HepG2 (cell line): ENCODE data around the gene SFI1. TPM values are rescaled to one million over a fixed set of nuclear protein-coding genes. Genes with fewer than 3 reads are reported as not detected.

ENCODE experiments used
- AKAP8 ChIP-seq: sonication (generic); formaldehyde crosslinking; IDR thresholded peaks from 2 replicates; pipeline ENCODE4 v1.5.1; 2020; ENCODE audit warnings: mild to moderate bottlenecking, missing genetic modification reagents
- ATF7 ChIP-seq, 2 experiments: fragments of 450-650 bp in 1 of 2; sonication (generic) in 1 of 2; formaldehyde crosslinking in 1 of 2; IDR thresholded peaks; 2 replicates each; pipeline versions ENCODE4 v1.4.0 to v1.6.1; 2016 to 2020; ENCODE audit warnings: antibody characterized with exemption in 1 of 2, mild to moderate bottlenecking in 1 of 2, missing genetic modification reagents in 1 of 2
- CAMTA2 ChIP-seq: sonication (generic); formaldehyde crosslinking; IDR thresholded peaks from 2 replicates; pipeline ENCODE4 v1.4.0; 2020; ENCODE audit warnings: mild to moderate bottlenecking, missing genetic modification reagents, borderline replicate concordance
- CENPBD1 ChIP-seq: sonication (generic); formaldehyde crosslinking; IDR thresholded peaks from 2 replicates; pipeline ENCODE4 v1.8.0; 2022; ENCODE audit warnings: missing genetic modification reagents, low read depth, mild to moderate bottlenecking, borderline replicate concordance
- FOXC1 ChIP-seq: sonication (generic); formaldehyde crosslinking; IDR thresholded peaks from 2 replicates; pipeline ENCODE4 v1.8.0; 2022; ENCODE audit warnings: mild to moderate bottlenecking, missing genetic modification reagents, borderline replicate concordance
- GATAD2A ChIP-seq: IDR thresholded peaks from 2 replicates; pipeline ENCODE4 v1.6.1; 2016
- GPN1 ChIP-seq: sonication (generic); formaldehyde crosslinking; IDR thresholded peaks from 2 replicates; pipeline ENCODE4 v1.5.1; 2020; ENCODE audit warnings: missing genetic modification reagents, borderline replicate concordance
- GTF2F1 ChIP-seq: fragments of 150-350 bp; IDR thresholded peaks from 2 replicates; pipeline ENCODE4 v1.6.1; 2014; ENCODE audit warnings: low read length
- HNRNPK ChIP-seq: fragments of 200-400 bp; formaldehyde crosslinking; IDR thresholded peaks from 2 replicates; pipeline ENCODE4 v1.6.1; 2018; ENCODE audit warnings: low read length, low read depth, moderate library complexity, mild to moderate bottlenecking; ENCODE audit not compliant: poor library complexity, severe bottlenecking
- ISX ChIP-seq: sonication (generic); formaldehyde crosslinking; conservative IDR thresholded peaks from 2 replicates; pipeline ENCODE4 v1.5.0; 2020; ENCODE audit warnings: missing genetic modification reagents
- JUND ChIP-seq: sonication (generic); formaldehyde crosslinking; IDR thresholded peaks from 2 replicates; pipeline ENCODE4 v1.8.0; 2022; ENCODE audit warnings: mild to moderate bottlenecking, missing genetic modification reagents
- MEF2D ChIP-seq: sonication (generic); formaldehyde crosslinking; IDR thresholded peaks from 2 replicates; pipeline ENCODE4 v1.5.1; 2020; ENCODE audit warnings: mild to moderate bottlenecking, missing genetic modification reagents
- SMARCC2 ChIP-seq: fragments of 450-650 bp; IDR thresholded peaks from 2 replicates; pipeline ENCODE4 v1.6.1; 2017; ENCODE audit warnings: antibody characterized with exemption, mild to moderate bottlenecking
- SNAPC5 ChIP-seq: sonication (generic); formaldehyde crosslinking; IDR thresholded peaks from 2 replicates; pipeline ENCODE4 v1.8.1; 2023; ENCODE audit warnings: mild to moderate bottlenecking, missing genetic modification reagents, borderline replicate concordance
- SP1 ChIP-seq, 2 experiments: fragments of 450-650 bp in 1 of 2; sonication (generic) in 1 of 2; formaldehyde crosslinking in 1 of 2; IDR thresholded peaks; 2 replicates each; pipeline versions ENCODE4 v1.4.0 to v1.6.1; 2016 to 2020; ENCODE audit warnings: missing genetic modification reagents in 1 of 2
- ZFX ChIP-seq: sonication (generic); formaldehyde crosslinking; IDR thresholded peaks from 2 replicates; pipeline ENCODE4 v1.4.0; 2020; ENCODE audit warnings: mild to moderate bottlenecking, low read depth, missing genetic modification reagents, moderate library complexity
- ZKSCAN8 ChIP-seq: IDR thresholded peaks from 2 replicates; pipeline ENCODE4 v1.6.1; 2016; ENCODE audit warnings: borderline replicate concordance, missing genetic modification reagents, missing compliant biosample characterization
- ZNF574 ChIP-seq: sonication (generic); formaldehyde crosslinking; IDR thresholded peaks from 2 replicates; pipeline ENCODE4 v1.4.0; 2020; ENCODE audit warnings: missing genetic modification reagents
- ZNF616 ChIP-seq: sonication (generic); formaldehyde crosslinking; IDR thresholded peaks from 2 replicates; pipeline ENCODE4 v1.5.0; 2020; ENCODE audit warnings: low read depth, mild to moderate bottlenecking, missing genetic modification reagents
- ZNF678 ChIP-seq: sonication (generic); formaldehyde crosslinking; IDR thresholded peaks from 2 replicates; pipeline ENCODE4 v1.4.0; 2020; ENCODE audit warnings: mild to moderate bottlenecking, missing genetic modification reagents
- ZNF724P ChIP-seq: sonication (generic); formaldehyde crosslinking; IDR thresholded peaks from 2 replicates; pipeline ENCODE4 v1.8.0; 2022; ENCODE audit warnings: missing genetic modification reagents, borderline replicate concordance
- polyA plus RNA-seq, 8 experiments: library from polyadenylated mRNA; depleted of rRNA in 3 of 8; stranded (reverse) in 7 of 8; unstranded in 1 of 8; fragments of >200 nt; fragmentation: Illumina TruSeq in 4 of 8; extraction: Trizol in 4 of 8; gene quantifications; 2 replicates each; pipeline versions ENCODE4 v1.2.1 to v1.2.3, GENCODE V29; 2011 to 2016; ENCODE audit warnings: low read depth in 4 of 8, missing spikeins in 1 of 8, mixed read lengths in 1 of 8; ENCODE audit not compliant: insufficient read depth in 1 of 8
- total RNA-seq, 5 experiments: library from RNA; depleted of rRNA; stranded (reverse); fragments of >200 nt; fragmentation: Illumina TruSeq; extraction: Trizol; gene quantifications; 2 replicates each; pipeline ENCODE4 v1.2.3, GENCODE V29; 2016; ENCODE audit warnings: low read depth in 1 of 5

SFI1 gene
- total and polyA plus RNA-seq, 2 of the 13 experiments (the other 11 are each of a cell fraction or from before 2014, with no cell fraction given) = 20.5 to 40.1 TPM

- TF ChIP-seq CENPBD1 (CRISPR knock-in tag) (no peak), HNRNPK (peak; percentile 54), SMARCC2 (no peak), ISX (no peak), SP1 (IDR thresholded peaks at IDR 0.05) (no peak), SP1 (CRISPR knock-in tag; IDR thresholded peaks at IDR 0.05) (peak; percentile 49; the same call in 1 of the 2 replicates), ATF7 (IDR thresholded peaks at IDR 0.05) (no peak), ATF7 (CRISPR knock-in tag; IDR thresholded peaks at IDR 0.05) (no peak), ZNF616 (0 out of 2 replicates have a peak, but pooled peaks have one; percentile 46), JUND (CRISPR knock-in tag) (no peak), CAMTA2 (no peak), ZNF724P (CRISPR knock-in tag) (0 out of 2 replicates have a peak, but pooled peaks have one; percentile 65), ZKSCAN8 (CRISPR knock-in tag) (no peak), GPN1 (CRISPR knock-in tag) (no peak), ZNF574 (CRISPR knock-in tag) (0 out of 2 replicates have a peak, but pooled peaks have one; percentile 8), MEF2D (CRISPR knock-in tag) (0 out of 2 replicates have a peak, but pooled peaks have one; percentile 23), FOXC1 (CRISPR knock-in tag) (peak; percentile 6), GTF2F1 (no peak), GATAD2A (no peak), ZNF678 (CRISPR knock-in tag) (no peak), ZFX (CRISPR knock-in tag) (no peak), AKAP8 (CRISPR knock-in tag) (no peak), SNAPC5 (no peak)
These were observed 134.3 kb downstream of the SFI1 start (continued) for GRCh38 chr22:31630331-31631329.
